Skeletal muscle tissue (tissue), 4 donors: ENCODE results near the gene NEK4. TPM values are rescaled to one million over a fixed set of nuclear protein-coding genes. Genes with fewer than 3 reads are reported as not detected.

Source experiments
- H3K27ac ChIP-seq: one replicate; pipeline ENCODE4 v1.7.0; 2013; ENCODE audit warnings: mild to moderate bottlenecking, low read depth, low read length, inconsistent platforms
- H3K27me3 ChIP-seq, 3 donors: one replicate each; pipeline ENCODE4 v1.7.0; 2013; ENCODE audit warnings: low read length in 3 of 3; ENCODE audit not compliant: control insufficient read depth in 3 of 3, insufficient read depth in 3 of 3
- H3K36me3 ChIP-seq, 3 donors: one replicate each; pipeline ENCODE4 v1.7.0; 2013; ENCODE audit warnings: low read length in 3 of 3; ENCODE audit not compliant: control insufficient read depth in 3 of 3, insufficient read depth in 3 of 3
- H3K4me1 ChIP-seq, 3 donors: one replicate each; pipeline ENCODE4 v1.7.0; 2013; ENCODE audit warnings: low read length in 3 of 3, mild to moderate bottlenecking in 3 of 3; ENCODE audit not compliant: control insufficient read depth in 3 of 3, insufficient read depth in 3 of 3
- H3K4me3 ChIP-seq, 3 donors: one replicate each; pipeline ENCODE4 v1.7.0; 2013; ENCODE audit warnings: low read length in 3 of 3
- H3K9ac ChIP-seq, 3 donors: one replicate each; pipeline ENCODE4 v1.7.0; 2013; ENCODE audit warnings: low read length in 3 of 3, mild to moderate bottlenecking in 3 of 3, moderate library complexity in 2 of 3, low read depth in 1 of 3
- H3K9me3 ChIP-seq, 3 donors: one replicate each; pipeline ENCODE4 v1.7.0; 2013; ENCODE audit warnings: low read length in 3 of 3; ENCODE audit not compliant: control insufficient read depth in 3 of 3
- total RNA-seq: library from RNA; depleted of rRNA; stranded (reverse); fragments of >200 nt; gene quantifications from one replicate; pipeline ENCODE4 v1.2.3, GENCODE V29; 2014
- donor health status: Osteomylitis.

NEK4 gene
- total RNA-seq, 1 donor from 2014 or later: 11.5 TPM

DNA sequence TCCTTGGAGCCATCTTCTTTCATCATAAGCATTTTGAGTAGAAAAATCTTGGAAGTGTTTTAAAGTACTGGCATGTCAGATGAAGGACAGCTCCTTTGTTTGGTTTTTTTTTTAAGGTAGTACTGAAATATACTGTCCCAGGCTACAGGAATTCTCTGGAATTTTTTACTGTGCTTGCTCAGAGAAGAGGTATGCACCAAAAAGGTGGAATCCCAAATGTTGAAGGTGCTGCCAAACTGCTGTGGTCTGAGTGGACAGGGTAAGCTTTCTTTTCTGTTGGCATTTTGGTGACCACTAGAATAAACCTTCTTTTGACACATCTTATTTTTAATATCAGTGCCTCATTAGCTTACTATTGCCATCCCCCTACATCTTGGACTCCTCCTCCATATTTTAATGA lies 77.7 kb downstream of the NEK4 start:
- Histone ChIP-seq H3K27ac (no peak overlapping the region), H3K9me3 (no peaks in the 10 kb centered on the region), H3K9ac (no peak overlapping the region), H3K36me3 (peaks cover 60 to 87% (median 82%) of the 10 kb centered on the region in 3 donors), H3K27me3 (no peaks in the 10 kb centered on the region), H3K4me3 (no peak overlapping the region), H3K4me1 (no peaks in the 10 kb centered on the region)

GRCh38 chr3:52690560-52690959 lies 80.2 kb downstream of the NEK4 start:
- no peaks in the 10 kb centered on the region for H3K27me3 ChIP-seq
- H3K4me3 ChIP-seq: no peak overlapping the region
- H3K9ac ChIP-seq: no peak overlapping the region
- H3K4me1 ChIP-seq: peaks cover 8 to 11% (median 11%) of the 10 kb centered on the region in 3 donors
- no peak overlapping the region for H3K27ac ChIP-seq
- H3K36me3 ChIP-seq: peaks cover 52 to 74% (median 67%) of the 10 kb centered on the region in 3 donors
- no peaks in the 10 kb centered on the region for H3K9me3 ChIP-seq

- Histone ChIP-seq H3K27me3 (no peaks in the 10 kb centered on the region), H3K4me1 (peaks cover 14 to 18% (median 16%) of the 10 kb centered on the region in 3 donors), H3K9me3 (no peaks in the 10 kb centered on the region), H3K4me3 (no peak overlapping the region), H3K27ac (no peak overlapping the region), H3K9ac (peak overlapping the region in 1 of 3 donors; percentile 17), H3K36me3 (peaks cover 43 to 61% (median 56%) of the 10 kb centered on the region in 3 donors)
These were observed 81.6 kb downstream of the NEK4 start for GRCh38 chr3:52689151-52689550.

DNA sequence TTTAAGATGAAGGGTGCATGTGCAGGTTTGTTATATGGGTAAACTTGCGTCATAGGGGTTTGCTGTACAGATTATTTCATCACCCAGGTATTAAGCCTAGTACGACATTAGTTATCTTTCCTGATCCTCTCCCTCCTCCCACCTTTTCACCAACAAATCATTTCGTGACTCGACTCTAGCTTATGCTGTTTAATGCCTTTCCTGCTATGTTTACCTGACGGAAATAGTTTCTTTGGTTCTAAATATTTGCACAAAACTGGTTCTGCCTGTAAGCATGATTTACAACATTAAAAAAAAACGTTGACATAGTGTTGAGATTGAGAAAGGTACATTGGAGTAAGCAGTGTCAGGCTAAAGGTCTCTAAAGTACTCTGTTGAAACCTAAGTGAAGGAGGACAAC lies 82.5 kb downstream of the NEK4 start:
- Histone ChIP-seq H3K27ac (no peak overlapping the region), H3K36me3 (peaks cover 36 to 53% (median 49%) of the 10 kb centered on the region in 3 donors), H3K9ac (no peak overlapping the region), H3K4me1 (peaks cover 14 to 27% (median 16%) of the 10 kb centered on the region in 3 donors), H3K9me3 (no peaks in the 10 kb centered on the region), H3K4me3 (no peak overlapping the region), H3K27me3 (no peaks in the 10 kb centered on the region)

DNA sequence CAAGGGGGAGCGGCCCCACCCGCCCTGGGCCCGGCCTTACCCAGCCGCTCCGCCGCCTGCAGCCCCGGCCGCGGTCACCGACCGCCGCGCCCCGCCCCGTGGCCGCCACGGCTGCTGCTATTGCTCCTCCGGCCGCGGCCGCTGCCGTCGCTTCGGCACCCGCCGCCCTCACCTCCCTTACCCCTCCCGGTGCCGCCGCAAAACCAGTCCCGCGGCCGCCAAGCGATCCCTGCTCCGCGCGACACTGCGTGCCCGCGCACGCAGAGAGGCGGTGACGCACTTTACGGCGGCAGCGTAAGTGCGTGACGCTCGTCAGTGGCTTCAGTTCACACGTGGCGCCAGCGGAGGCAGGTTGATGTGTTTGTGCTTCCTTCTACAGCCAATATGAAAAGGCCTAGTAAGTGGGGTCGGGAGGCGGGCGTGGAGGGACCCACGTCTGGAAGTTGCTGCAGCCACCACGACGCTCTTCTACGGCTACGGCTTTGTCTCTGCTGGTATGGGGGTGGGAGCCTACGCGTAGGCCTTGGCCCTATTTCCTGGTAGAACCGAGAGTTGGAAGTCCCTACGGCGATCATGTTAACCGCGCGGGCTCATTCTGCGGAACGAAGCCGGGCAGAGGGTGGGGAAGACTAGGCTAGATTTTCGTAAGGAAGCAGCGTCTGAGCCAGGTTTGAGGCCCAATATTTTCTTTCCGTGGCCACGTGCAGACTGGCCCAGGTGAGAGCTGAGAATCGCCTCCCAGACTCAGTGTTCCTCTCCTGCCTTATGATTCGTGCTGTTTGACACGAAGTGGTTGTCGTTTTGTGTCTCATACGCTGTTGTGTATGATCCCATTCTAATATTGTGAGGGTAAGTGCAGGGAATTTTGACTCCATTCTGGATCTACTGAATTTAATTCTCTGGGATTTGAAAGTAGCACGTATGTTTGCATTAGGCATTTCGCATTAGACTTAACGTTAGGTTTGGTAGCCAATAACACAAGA lies 84.7 kb downstream of the NEK4 start, which contains the start of the genes GNL3 and PBRM1:
TSS of gene GNL3 (plus strand) at position 324 of the 983 bp plus-strand sequence. CDS start at position 385, 61 bp downstream.
TSS of gene PBRM1 (minus strand) at position 205 of the 983 bp plus-strand sequence.
- Histone ChIP-seq H3K4me3 (peak within 1 kb of the TSS; percentile 90 to 98 (median 96)), H3K9me3 (no peaks in the 10 kb centered on the region), H3K27ac (peak within 1 kb of the TSS; percentile 94), H3K27me3 (no peaks in the 10 kb centered on the region), H3K4me1 (peaks cover 16 to 33% (median 21%) of the 10 kb centered on the region in 3 donors), H3K9ac (peak within 1 kb of the TSS; percentile 85 to 96 (median 94)), H3K36me3 (peaks cover 28 to 36% (median 33%) of the 10 kb centered on the region in 3 donors)

DNA sequence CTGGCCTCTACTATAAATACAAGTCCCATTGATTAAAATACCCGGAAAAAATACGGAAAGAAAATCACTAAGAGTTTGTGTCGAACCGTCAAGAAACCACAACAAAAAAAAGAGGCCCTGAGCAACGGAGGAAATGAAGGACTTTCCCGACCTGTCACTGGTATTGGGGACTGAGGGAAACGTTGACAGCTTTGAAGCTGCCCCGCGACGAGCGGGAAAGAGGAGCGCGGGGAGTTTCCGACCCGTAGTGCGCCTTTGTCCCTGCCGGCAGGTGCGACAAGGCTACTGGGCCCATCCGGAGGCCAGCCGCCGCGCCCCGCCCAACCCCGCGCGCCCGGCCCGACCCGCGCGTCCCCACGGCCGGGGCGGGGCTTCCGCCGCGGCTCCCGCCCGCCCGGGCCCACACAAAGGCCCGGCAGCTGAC lies 85.4 kb downstream of the NEK4 start:
- peaks cover 30 to 33% (median 30%) of the 10 kb centered on the region in 3 donors for H3K36me3 ChIP-seq
- H3K4me1 ChIP-seq: peaks cover 16 to 33% (median 21%) of the 10 kb centered on the region in 3 donors
- H3K4me3 ChIP-seq: peak overlapping the region; percentile 90 to 96 (median 92)
- H3K9ac ChIP-seq: peak overlapping the region; percentile 85 to 96 (median 94)
- no peaks in the 10 kb centered on the region for H3K9me3 ChIP-seq
- peak overlapping the region; percentile 94 for H3K27ac ChIP-seq
- no peaks in the 10 kb centered on the region for H3K27me3 ChIP-seq

DNA sequence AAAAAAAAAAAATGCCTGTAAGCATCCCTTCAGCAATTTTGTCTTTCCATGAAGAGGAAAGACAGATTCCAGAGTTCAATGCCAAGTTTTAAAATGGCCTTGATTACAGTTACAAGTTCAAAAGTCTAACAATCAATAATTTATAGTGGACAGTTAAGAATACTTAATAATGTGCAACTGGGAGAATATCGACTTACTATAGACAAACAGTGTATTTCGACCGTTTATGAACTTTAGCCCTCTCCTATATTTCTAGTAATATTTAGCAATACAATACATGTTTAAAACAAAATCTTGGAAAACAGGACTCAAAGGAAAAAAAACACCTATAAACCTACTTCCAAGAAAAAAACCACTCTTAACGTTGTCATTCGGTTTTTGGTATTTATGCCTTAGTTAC lies 86.6 kb downstream of the NEK4 start:
- Histone ChIP-seq H3K9me3 (no peaks in the 10 kb centered on the region), H3K27ac (no peak overlapping the region), H3K27me3 (no peaks in the 10 kb centered on the region), H3K9ac (peak overlapping the region in 2 of 3 donors; percentile 52 to 85), H3K4me3 (no peak overlapping the region), H3K36me3 (peaks cover 27 to 34% (median 28%) of the 10 kb centered on the region in 3 donors), H3K4me1 (peaks cover 16 to 35% (median 24%) of the 10 kb centered on the region in 3 donors)

DNA sequence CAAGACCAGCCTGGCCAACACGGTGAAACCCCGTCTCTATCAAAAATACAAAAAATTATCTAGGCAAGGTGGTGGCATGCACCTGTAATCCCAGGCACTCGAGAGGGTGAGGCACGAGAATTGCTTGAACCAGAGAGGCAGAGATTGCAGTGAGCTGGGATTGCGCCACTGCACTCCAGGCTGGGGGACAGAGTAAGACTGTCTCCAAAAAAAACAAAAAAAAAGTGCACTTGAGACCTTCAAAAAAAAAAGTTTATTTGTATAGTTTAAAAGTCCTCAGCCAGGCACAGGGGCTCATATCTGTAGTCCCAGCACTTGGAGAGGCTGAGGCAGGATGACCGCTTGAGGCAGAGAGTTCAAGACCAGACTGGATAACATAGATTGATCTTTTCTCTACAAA lies 87.1 kb downstream of the NEK4 start:
- Histone ChIP-seq H3K9me3 (no peaks in the 10 kb centered on the region), H3K9ac (peak overlapping the region in 1 of 3 donors; percentile 41), H3K4me1 (peaks cover 16 to 35% (median 28%) of the 10 kb centered on the region in 3 donors), H3K4me3 (no peak overlapping the region), H3K27me3 (no peaks in the 10 kb centered on the region), H3K27ac (no peak overlapping the region), H3K36me3 (peaks cover 25 to 34% (median 28%) of the 10 kb centered on the region in 3 donors)

DNA sequence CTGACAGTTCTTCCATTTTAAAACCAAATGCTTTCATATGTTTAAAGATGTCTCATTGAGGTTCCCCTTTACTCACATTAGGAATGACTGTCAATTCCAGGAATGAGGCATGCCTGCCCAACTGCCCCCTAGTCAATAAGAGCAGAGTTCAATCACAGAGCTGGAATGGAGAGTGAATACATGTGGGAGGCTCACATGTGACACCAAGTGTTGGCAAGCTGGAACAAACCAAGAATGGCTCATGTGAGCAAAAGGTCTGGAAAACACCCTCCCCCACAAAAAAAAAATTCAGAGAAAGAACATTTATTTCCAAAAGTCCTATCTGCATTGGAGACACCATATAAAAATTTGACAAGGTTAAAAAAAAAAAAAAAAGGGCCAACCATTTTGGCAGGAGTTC lies 88.7 kb downstream of the NEK4 start:
- Histone ChIP-seq H3K4me3 (no peak overlapping the region), H3K9ac (peak overlapping the region in 2 of 3 donors; percentile 25 to 28), H3K27me3 (no peaks in the 10 kb centered on the region), H3K9me3 (no peaks in the 10 kb centered on the region), H3K27ac (peak overlapping the region; percentile 16), H3K4me1 (peaks cover 16 to 35% (median 28%) of the 10 kb centered on the region in 3 donors), H3K36me3 (peaks cover 23 to 32% (median 26%) of the 10 kb centered on the region in 3 donors)
